ENCODE data around the gene FMN2.

The FMN2 gene

DNA sequence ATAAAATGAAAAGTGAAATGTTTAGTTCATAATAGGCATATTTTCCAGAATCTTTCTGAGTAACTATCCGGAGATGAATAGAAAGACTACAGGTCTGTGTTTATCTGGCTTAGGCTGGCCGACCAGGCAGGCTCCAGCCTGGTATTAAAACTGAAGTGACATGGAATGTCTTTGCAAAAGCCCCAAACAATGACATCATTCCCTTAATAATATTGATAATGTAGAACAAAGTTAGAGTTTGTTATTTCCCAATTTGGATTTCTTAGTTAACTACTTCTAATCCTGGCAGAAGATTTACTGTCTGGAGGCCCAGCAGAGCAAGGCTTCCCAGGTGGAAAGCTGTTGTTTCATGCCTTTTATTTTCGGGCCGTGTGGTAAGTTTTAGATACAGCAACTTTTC is 312.6 kb downstream of the FMN2 start:
- TF ChIP-seq EZH2phosphoT487 (IDR thresholded peaks at IDR 0.05; ENCODE audit: low read depth) = no peak
- TF ChIP-seq, protein P1, sequence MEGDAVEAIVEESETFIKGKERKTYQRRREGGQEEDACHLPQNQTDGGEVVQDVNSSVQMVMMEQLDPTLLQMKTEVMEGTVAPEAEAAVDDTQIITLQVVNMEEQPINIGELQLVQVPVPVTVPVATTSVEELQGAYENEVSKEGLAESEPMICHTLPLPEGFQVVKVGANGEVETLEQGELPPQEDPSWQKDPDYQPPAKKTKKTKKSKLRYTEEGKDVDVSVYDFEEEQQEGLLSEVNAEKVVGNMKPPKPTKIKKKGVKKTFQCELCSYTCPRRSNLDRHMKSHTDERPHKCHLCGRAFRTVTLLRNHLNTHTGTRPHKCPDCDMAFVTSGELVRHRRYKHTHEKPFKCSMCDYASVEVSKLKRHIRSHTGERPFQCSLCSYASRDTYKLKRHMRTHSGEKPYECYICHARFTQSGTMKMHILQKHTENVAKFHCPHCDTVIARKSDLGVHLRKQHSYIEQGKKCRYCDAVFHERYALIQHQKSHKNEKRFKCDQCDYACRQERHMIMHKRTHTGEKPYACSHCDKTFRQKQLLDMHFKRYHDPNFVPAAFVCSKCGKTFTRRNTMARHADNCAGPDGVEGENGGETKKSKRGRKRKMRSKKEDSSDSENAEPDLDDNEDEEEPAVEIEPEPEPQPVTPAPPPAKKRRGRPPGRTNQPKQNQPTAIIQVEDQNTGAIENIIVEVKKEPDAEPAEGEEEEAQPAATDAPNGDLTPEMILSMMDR (IDR thresholded peaks at IDR 0.05; ENCODE audit: low read depth, low read length) = no peak
- no peaks in the 10 kb centered on the region for H3K4me1 ChIP-seq (ENCODE audit: low read length)
- no peak overlapping the region for H3K27ac ChIP-seq (ENCODE audit: low read length)
- no peaks in the 10 kb centered on the region for H3K79me2 ChIP-seq (ENCODE audit: low read length)
- no peak overlapping the region for H3K4me2 ChIP-seq (ENCODE audit: low read length)
- no peak overlapping the region for H3K4me3 ChIP-seq (ENCODE audit: low read length)
- H3K27me3 ChIP-seq (ENCODE audit: low read depth, low read length) = no peaks in the 10 kb centered on the region
- no peaks in the 10 kb centered on the region for H4K20me1 ChIP-seq (ENCODE audit: insufficient read depth, low read length)
- no peak overlapping the region for H2AFZ ChIP-seq (ENCODE audit: low read depth, low read length)
- H3K9ac ChIP-seq (ENCODE audit: low read length) = no peak overlapping the region
- H3K36me3 ChIP-seq (replicated peaks; ENCODE audit: low read depth, low read length) = no peaks in the 10 kb centered on the region
- H3K9me3 ChIP-seq (ENCODE audit: insufficient read depth, low read length) = no peaks in the 10 kb centered on the region

DNA sequence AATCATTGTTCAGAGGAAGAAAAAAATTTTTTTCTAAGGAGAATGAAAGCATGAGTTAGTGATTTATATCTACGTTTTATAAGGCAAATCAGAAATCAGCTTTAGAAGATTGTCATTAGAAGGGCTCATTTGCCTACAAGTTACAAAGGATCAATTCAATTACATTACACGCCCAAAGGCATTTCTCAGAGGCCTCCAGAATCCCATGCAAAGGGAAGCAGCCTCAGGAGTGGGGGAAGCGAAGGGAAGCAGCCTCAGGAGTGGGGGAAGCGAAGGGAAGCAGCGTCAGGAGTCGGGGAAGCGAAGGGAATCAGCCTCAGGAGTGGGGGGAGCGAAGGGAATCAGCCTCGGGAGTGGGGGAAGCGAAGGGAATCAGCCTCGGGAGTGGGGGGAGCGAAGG is 314.1 kb downstream of the FMN2 start:
- H3K4me2 ChIP-seq (ENCODE audit: low read length) = no peak overlapping the region
- H4K20me1 ChIP-seq (ENCODE audit: insufficient read depth, low read length) = no peaks in the 10 kb centered on the region
- no peak overlapping the region for H2AFZ ChIP-seq (ENCODE audit: low read depth, low read length)
- H3K27me3 ChIP-seq (ENCODE audit: low read depth, low read length) = no peaks in the 10 kb centered on the region
- no peaks in the 10 kb centered on the region for H3K9me3 ChIP-seq (ENCODE audit: insufficient read depth, low read length)
- H3K27ac ChIP-seq (ENCODE audit: low read length) = no peak overlapping the region
- H3K79me2 ChIP-seq (ENCODE audit: low read length) = no peaks in the 10 kb centered on the region
- H3K36me3 ChIP-seq (replicated peaks; ENCODE audit: low read depth, low read length) = no peaks in the 10 kb centered on the region
- TF ChIP-seq EZH2phosphoT487 (IDR thresholded peaks at IDR 0.05; ENCODE audit: low read depth) = no peak
- TF ChIP-seq, protein P1 (IDR thresholded peaks at IDR 0.05; ENCODE audit: low read depth, low read length) = no peak
- no peak overlapping the region for H3K4me3 ChIP-seq (ENCODE audit: low read length)
- H3K9ac ChIP-seq (ENCODE audit: low read length) = no peak overlapping the region
- no peaks in the 10 kb centered on the region for H3K4me1 ChIP-seq (ENCODE audit: low read length)

GRCh38 chr1:240407407-240407806 is 315.7 kb downstream of the FMN2 start:
- H3K36me3 ChIP-seq (replicated peaks; ENCODE audit: low read depth, low read length) = no peaks in the 10 kb centered on the region
- no peak overlapping the region for H3K27ac ChIP-seq (ENCODE audit: low read length)
- no peaks in the 10 kb centered on the region for H3K27me3 ChIP-seq (ENCODE audit: low read depth, low read length)
- H3K79me2 ChIP-seq (ENCODE audit: low read length) = no peaks in the 10 kb centered on the region
- no peaks in the 10 kb centered on the region for H3K9me3 ChIP-seq (ENCODE audit: insufficient read depth, low read length)
- H4K20me1 ChIP-seq (ENCODE audit: insufficient read depth, low read length) = no peaks in the 10 kb centered on the region
- H3K9ac ChIP-seq (ENCODE audit: low read length) = no peak overlapping the region
- no peaks in the 10 kb centered on the region for H3K4me1 ChIP-seq (ENCODE audit: low read length)
- no peak for TF ChIP-seq EZH2phosphoT487 (IDR thresholded peaks at IDR 0.05; ENCODE audit: low read depth)
- TF ChIP-seq, protein P1 (IDR thresholded peaks at IDR 0.05; ENCODE audit: low read depth, low read length) = no peak
- no peak overlapping the region for H3K4me2 ChIP-seq (ENCODE audit: low read length)
- H3K4me3 ChIP-seq (ENCODE audit: low read length) = no peak overlapping the region
- no peak overlapping the region for H2AFZ ChIP-seq (ENCODE audit: low read depth, low read length)

DNA sequence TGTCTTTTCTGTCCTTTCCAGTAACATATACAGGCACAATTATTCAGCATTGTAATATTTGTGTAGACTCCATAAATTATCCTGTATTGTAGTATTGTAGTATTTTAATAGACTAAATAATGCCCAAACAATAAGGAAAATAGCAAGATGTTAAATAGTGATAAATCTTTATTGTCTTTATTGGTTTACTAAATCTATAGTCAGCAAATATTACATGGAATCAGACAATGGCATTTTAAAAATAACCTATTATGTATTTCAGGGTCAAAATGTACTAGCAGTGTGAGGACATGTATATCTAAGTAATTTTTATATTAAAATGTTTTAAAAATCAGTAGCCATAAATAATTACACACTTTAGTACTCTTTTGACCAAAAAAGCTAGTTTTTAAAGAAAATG is 317.9 kb downstream of the FMN2 start:
- TF ChIP-seq, protein P1 (IDR thresholded peaks at IDR 0.05; ENCODE audit: low read depth, low read length) = no peak
- TF ChIP-seq EZH2phosphoT487 (IDR thresholded peaks at IDR 0.05; ENCODE audit: low read depth) = no peak

More for the DNA sequence above, 317.9 kb downstream of the FMN2 start:
- no peaks in the 10 kb centered on the region for H4K20me1 ChIP-seq (ENCODE audit: insufficient read depth, low read length)
- H2AFZ ChIP-seq (ENCODE audit: low read depth, low read length) = no peak overlapping the region
- no peak overlapping the region for H3K4me2 ChIP-seq (ENCODE audit: low read length)
- H3K4me1 ChIP-seq (ENCODE audit: low read length) = no peaks in the 10 kb centered on the region
- H3K27ac ChIP-seq (ENCODE audit: low read length) = no peak overlapping the region
- H3K36me3 ChIP-seq (replicated peaks; ENCODE audit: low read depth, low read length) = no peaks in the 10 kb centered on the region
- no peaks in the 10 kb centered on the region for H3K79me2 ChIP-seq (ENCODE audit: low read length)
- H3K9me3 ChIP-seq (ENCODE audit: insufficient read depth, low read length) = no peaks in the 10 kb centered on the region
- H3K4me3 ChIP-seq (ENCODE audit: low read length) = no peak overlapping the region
- H3K9ac ChIP-seq (ENCODE audit: low read length) = no peak overlapping the region
- no peaks in the 10 kb centered on the region for H3K27me3 ChIP-seq (ENCODE audit: low read depth, low read length)
